Lung (tissue), 12 donors: Measurements from ENCODE around the gene FLT3. TPM values are rescaled to one million over a fixed set of nuclear protein-coding genes. Genes with fewer than 3 reads are reported as not detected.
A peak's percentile ranks its signal among the peaks of the same experiment; 100 is the strongest.

Source experiments
- ATAC-seq: fragments of 200-7000 bp; cut with Tn5 transposase; one replicate; pipeline ENCODE4 v1.9.1; 2020; ENCODE audit warnings: moderate number of reproducible peaks; ENCODE audit not compliant: insufficient read depth, low FRiP score
- DNase-seq, 3 donors: peaks; one replicate each; pipeline ENCODE4 v3.0.0-alpha.2; 2013 to 2017
- H3K27ac ChIP-seq, 2 donors: one replicate each; pipeline ENCODE4 v1.5.1; 2013; ENCODE audit warnings: mild to moderate bottlenecking in 2 of 2, moderate library complexity in 2 of 2, control low read depth in 1 of 2, inconsistent platforms in 1 of 2, low read depth in 1 of 2, low read length in 1 of 2
- H3K27me3 ChIP-seq, 3 donors: one replicate each; pipeline ENCODE4 v1.5.1; 2013; ENCODE audit warnings: low read length in 2 of 3; ENCODE audit not compliant: control insufficient read depth in 3 of 3, insufficient read depth in 3 of 3
- H3K36me3 ChIP-seq, 4 donors: one replicate each; pipeline ENCODE4 v1.5.1; 2013; ENCODE audit warnings: low read length in 4 of 4, mild to moderate bottlenecking in 1 of 4, moderate library complexity in 1 of 4; ENCODE audit not compliant: control insufficient read depth in 4 of 4, insufficient read depth in 4 of 4
- H3K4me1 ChIP-seq, 5 donors: one replicate each; pipeline ENCODE4 v1.5.1; 2013; ENCODE audit warnings: low read length in 5 of 5, mild to moderate bottlenecking in 2 of 5, moderate library complexity in 1 of 5; ENCODE audit not compliant: control insufficient read depth in 5 of 5, insufficient read depth in 5 of 5
- H3K4me3 ChIP-seq: one replicate; pipeline ENCODE4 v1.5.1; 2013; ENCODE audit warnings: mild to moderate bottlenecking, control low read depth, moderate library complexity
- H3K9ac ChIP-seq, 2 donors: one replicate each; pipeline ENCODE4 v1.5.1; 2013; ENCODE audit warnings: low read length in 2 of 2, control low read depth in 1 of 2; ENCODE audit not compliant: insufficient read depth in 1 of 2
- H3K9me3 ChIP-seq, 4 donors: one replicate each; pipeline ENCODE4 v1.5.1; 2013; ENCODE audit warnings: low read length in 3 of 4, mild to moderate bottlenecking in 1 of 4, moderate library complexity in 1 of 4; ENCODE audit not compliant: control insufficient read depth in 4 of 4, insufficient read depth in 3 of 4
- WGBS, 2 donors: extraction: QIAGEN DNeasy Blood & Tissue Kit; methylation state at CpG; one replicate each; pipeline ENCODE4 v1.1.7; 2013; 5-methylcytosine and 5-hydroxymethylcytosine counted together
- polyA plus RNA-seq, 2 donors: library from polyadenylated mRNA; stranded (reverse); fragments of 200-250 nt; gene quantifications; one replicate each; pipeline ENCODE4 v1.2.1, GENCODE V29; 2013
- total RNA-seq, 2 donors: library from RNA; depleted of rRNA in 1 of 2; stranded (reverse); fragments of >200 nt in 1 of 2; gene quantifications; one replicate each; pipeline ENCODE4 v1.2.1, GENCODE V29; 2014 to 2021
- TF ChIP-seq, protein P1 (sequence below): IDR thresholded peaks from 2 replicates; pipeline ENCODE4 v1.5.1; 2012; ENCODE audit warnings: mild to moderate bottlenecking; ENCODE audit errors: control extremely low read depth, extremely low read depth
- donor health status: control.
- donor health status: control.
- donor health status: Bipolar disorder and iron deficiency.
- donor health status: healthy.
- donor health status: DM: yes; HTN: yes; CAD: no.

The FLT3 gene
- total and polyA plus RNA-seq, 4 donors = 0.43 to 1.9 (median 0.72) TPM

- no peaks in the 10 kb centered on the region for H3K36me3 ChIP-seq
- TF ChIP-seq, protein P1, sequence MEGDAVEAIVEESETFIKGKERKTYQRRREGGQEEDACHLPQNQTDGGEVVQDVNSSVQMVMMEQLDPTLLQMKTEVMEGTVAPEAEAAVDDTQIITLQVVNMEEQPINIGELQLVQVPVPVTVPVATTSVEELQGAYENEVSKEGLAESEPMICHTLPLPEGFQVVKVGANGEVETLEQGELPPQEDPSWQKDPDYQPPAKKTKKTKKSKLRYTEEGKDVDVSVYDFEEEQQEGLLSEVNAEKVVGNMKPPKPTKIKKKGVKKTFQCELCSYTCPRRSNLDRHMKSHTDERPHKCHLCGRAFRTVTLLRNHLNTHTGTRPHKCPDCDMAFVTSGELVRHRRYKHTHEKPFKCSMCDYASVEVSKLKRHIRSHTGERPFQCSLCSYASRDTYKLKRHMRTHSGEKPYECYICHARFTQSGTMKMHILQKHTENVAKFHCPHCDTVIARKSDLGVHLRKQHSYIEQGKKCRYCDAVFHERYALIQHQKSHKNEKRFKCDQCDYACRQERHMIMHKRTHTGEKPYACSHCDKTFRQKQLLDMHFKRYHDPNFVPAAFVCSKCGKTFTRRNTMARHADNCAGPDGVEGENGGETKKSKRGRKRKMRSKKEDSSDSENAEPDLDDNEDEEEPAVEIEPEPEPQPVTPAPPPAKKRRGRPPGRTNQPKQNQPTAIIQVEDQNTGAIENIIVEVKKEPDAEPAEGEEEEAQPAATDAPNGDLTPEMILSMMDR = no peak
- WGBS, 2 donors = 87 to 92% methylated on average over 11 of the region's 11 CpGs
- H3K27me3 ChIP-seq = no peaks in the 10 kb centered on the region
- no peak overlapping the region for H3K9ac ChIP-seq
- peaks cover 0 to 3% (median 0%) of the 10 kb centered on the region in 4 donors for H3K9me3 ChIP-seq
- no peak for DNase-seq
- ATAC-seq = no peak
- H3K4me3 ChIP-seq = no peak overlapping the region
- no peaks in the 10 kb centered on the region for H3K4me1 ChIP-seq
- no peak overlapping the region for H3K27ac ChIP-seq
Measured at GRCh38 chr13:28001049-28001448, 99.3 kb downstream of the FLT3 start.

GRCh38 chr13:28000567-28000966 lies 99.8 kb downstream of the FLT3 start:
- Histone ChIP-seq H3K9ac (no peak overlapping the region), H3K4me1 (no peaks in the 10 kb centered on the region), H3K9me3 (peaks cover 0 to 3% (median 0%) of the 10 kb centered on the region in 4 donors), H3K27ac (no peak overlapping the region), H3K36me3 (no peaks in the 10 kb centered on the region), H3K4me3 (no peak overlapping the region), H3K27me3 (no peaks in the 10 kb centered on the region)
- ATAC-seq = peak; percentile 27
- WGBS, 2 donors = 43 to 55% methylated on average over 5 of the region's 5 CpGs
- no peak for DNase-seq
- TF ChIP-seq, protein P1 = no peak

- peaks cover 0 to 3% (median 0%) of the 10 kb centered on the region in 3 donors for H3K27me3 ChIP-seq
- H3K4me1 ChIP-seq = no peaks in the 10 kb centered on the region
- TF ChIP-seq, protein P1 = no peak
- no peak overlapping the region for H3K9ac ChIP-seq
- peaks cover 0 to 3% (median 0%) of the 10 kb centered on the region in 4 donors for H3K9me3 ChIP-seq
- 63 to 65% methylated on average over 7 of the region's 7 CpGs for WGBS, 2 donors
- H3K36me3 ChIP-seq = no peaks in the 10 kb centered on the region
- no peak overlapping the region for H3K27ac ChIP-seq
- H3K4me3 ChIP-seq = no peak overlapping the region
- DNase-seq (peak; percentile 45 to 58 (median 52)), ATAC-seq (no peak)
Measured at GRCh38 chr13:27997904-27998522, 102.4 kb downstream of the FLT3 start.

DNA sequence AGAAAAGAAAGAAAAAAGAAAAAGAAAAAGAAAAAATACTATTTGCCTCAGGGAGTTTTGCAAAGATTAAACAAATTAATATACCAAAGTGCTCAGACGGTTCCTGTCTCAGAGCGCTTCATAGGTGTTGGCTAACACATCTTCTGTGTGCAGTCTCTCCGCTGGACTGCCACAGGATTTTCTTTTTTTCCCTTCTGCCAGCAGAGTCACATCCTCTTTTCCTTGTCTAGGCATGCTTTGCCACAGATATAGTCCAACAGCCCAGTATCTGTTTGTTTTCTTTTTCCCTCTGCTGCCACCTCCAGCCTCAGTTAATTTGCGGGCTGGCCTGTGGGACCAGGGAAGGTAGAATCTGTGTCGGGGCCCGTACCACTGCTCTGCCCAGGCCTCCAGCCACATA lies 108.5 kb downstream of the FLT3 start:
- Histone ChIP-seq H3K27ac (no peak overlapping the region), H3K9me3 (no peaks in the 10 kb centered on the region), H3K9ac (no peak overlapping the region), H3K27me3 (peaks cover 2 to 27% (median 4%) of the 10 kb centered on the region in 3 donors), H3K36me3 (no peaks in the 10 kb centered on the region), H3K4me1 (no peaks in the 10 kb centered on the region), H3K4me3 (no peak overlapping the region)
- TF ChIP-seq, protein P1 = no peak
- ATAC-seq (no peak), DNase-seq (no peak)
- WGBS, 2 donors = 74 to 79% methylated on average over 6 of the region's 6 CpGs
